Stomach smooth muscle (tissue), 2 donors: ENCODE measurements around the gene ATM.

Experiments used
- H3K27ac ChIP-seq: one replicate; pipeline ENCODE4 v1.7.0; 2013; ENCODE audit warnings: mild to moderate bottlenecking, low read length, inconsistent platforms
- H3K27me3 ChIP-seq, 2 donors: one replicate each; pipeline ENCODE4 v1.7.0; 2013; ENCODE audit warnings: low read length in 2 of 2; ENCODE audit not compliant: insufficient read depth in 2 of 2, control insufficient read depth in 1 of 2
- H3K36me3 ChIP-seq, 2 donors: one replicate each; pipeline ENCODE4 v1.7.0; 2013; ENCODE audit warnings: low read length in 2 of 2; ENCODE audit not compliant: control insufficient read depth in 2 of 2, insufficient read depth in 2 of 2
- H3K4me1 ChIP-seq: one replicate; pipeline ENCODE4 v1.7.0; 2013; ENCODE audit warnings: low read length; ENCODE audit not compliant: control insufficient read depth, insufficient read depth
- H3K4me3 ChIP-seq, 2 donors: one replicate each; pipeline ENCODE4 v1.7.0; 2013; ENCODE audit warnings: low read length in 2 of 2
- H3K9ac ChIP-seq, 2 donors: one replicate each; pipeline ENCODE4 v1.7.0; 2013; ENCODE audit warnings: low read length in 2 of 2, mild to moderate bottlenecking in 1 of 2
- H3K9me3 ChIP-seq, 2 donors: one replicate each; pipeline ENCODE4 v1.7.0; 2013; ENCODE audit warnings: low read length in 2 of 2; ENCODE audit not compliant: control insufficient read depth in 2 of 2
- donor health status: healthy.
- donor health status: Pancreatic carcinoma.

Gene ATM

GRCh38 chr11:108222574-108223347 is at the start of gene ATM, which contains the start of gene NPAT:
TSS of gene ATM (plus strand) at chr11:108223067. CDS start at chr11:108227625, 4,558 bp downstream.
TSS of gene NPAT (minus strand) at chr11:108222638. CDS start at chr11:108222536, 102 bp downstream.
- Histone ChIP-seq H3K9ac (peak within 1 kb of the TSS; percentile 94 to 98), H3K4me3 (peak within 1 kb of the TSS; percentile 96 to 100), H3K9me3 (no peaks in the 10 kb centered on the region), H3K27ac (peak within 1 kb of the TSS; percentile 91), H3K27me3 (no peaks in the 10 kb centered on the region), H3K36me3 (no peaks in the 10 kb centered on the region), H3K4me1 (peaks cover 20% of the 10 kb centered on the region)

DNA sequence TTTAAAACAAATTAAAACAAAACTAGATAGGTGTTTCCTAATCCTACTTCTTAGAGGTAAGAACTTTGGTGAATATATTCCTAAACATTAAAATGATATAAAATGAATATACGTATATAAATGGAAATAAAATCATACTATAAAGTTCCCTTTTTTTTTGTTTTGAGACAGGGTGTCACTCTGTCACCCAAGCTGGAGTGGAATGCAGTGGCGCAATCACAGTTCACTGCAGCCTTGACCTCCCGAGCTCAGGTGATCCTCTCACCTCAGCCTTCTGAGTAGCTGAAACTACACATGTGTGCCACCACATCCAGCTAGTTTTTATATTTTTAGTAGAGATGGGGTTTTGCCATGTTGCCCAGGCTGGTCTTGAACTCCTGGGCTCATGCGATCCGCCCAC is 45.3 kb upstream of the ATM start:
- H3K36me3 ChIP-seq, result peaks cover 12 to 20% of the 10 kb centered on the region in 2 donors
- H3K9me3 ChIP-seq, result no peaks in the 10 kb centered on the region
- H3K27me3 ChIP-seq, result no peaks in the 10 kb centered on the region
- H3K9ac ChIP-seq, result no peak overlapping the region
- H3K27ac ChIP-seq, result no peak overlapping the region
- H3K4me1 ChIP-seq, result no peaks in the 10 kb centered on the region
- H3K4me3 ChIP-seq, result no peak overlapping the region

GRCh38 chr11:108193725-108194124 is 29.1 kb upstream of the ATM start:
- Histone ChIP-seq H3K4me3 (no peak overlapping the region), H3K9me3 (no peaks in the 10 kb centered on the region), H3K27ac (no peak overlapping the region), H3K9ac (no peak overlapping the region), H3K4me1 (no peaks in the 10 kb centered on the region), H3K27me3 (no peaks in the 10 kb centered on the region), H3K36me3 (peaks cover 7 to 12% of the 10 kb centered on the region in 2 donors)

- no peaks in the 10 kb centered on the region for H3K27me3 ChIP-seq
- H3K4me1 ChIP-seq, result no peaks in the 10 kb centered on the region
- H3K4me3 ChIP-seq, result no peak overlapping the region
- H3K9ac ChIP-seq, result no peak overlapping the region
- H3K36me3 ChIP-seq, result peaks cover 5 to 6% of the 10 kb centered on the region in 2 donors
- no peak overlapping the region for H3K27ac ChIP-seq
- no peaks in the 10 kb centered on the region for H3K9me3 ChIP-seq
Measured at GRCh38 chr11:108196901-108197300, 26.0 kb upstream of the ATM start.

- Histone ChIP-seq H3K27me3 (no peaks in the 10 kb centered on the region), H3K9me3 (no peaks in the 10 kb centered on the region), H3K36me3 (peaks cover 2 to 6% of the 10 kb centered on the region in 2 donors), H3K27ac (no peak overlapping the region), H3K9ac (no peak overlapping the region), H3K4me3 (no peak overlapping the region), H3K4me1 (no peaks in the 10 kb centered on the region)
Measured at GRCh38 chr11:108197351-108197750, 25.5 kb upstream of the ATM start.

GRCh38 chr11:108198833-108199232 is 24.0 kb upstream of the ATM start:
- no peaks in the 10 kb centered on the region for H3K27me3 ChIP-seq
- H3K4me1 ChIP-seq, result no peaks in the 10 kb centered on the region
- H3K9ac ChIP-seq, result no peak overlapping the region
- H3K36me3 ChIP-seq, result peaks cover 3 to 6% of the 10 kb centered on the region in 2 donors
- no peak overlapping the region for H3K27ac ChIP-seq
- H3K4me3 ChIP-seq, result no peak overlapping the region
- no peaks in the 10 kb centered on the region for H3K9me3 ChIP-seq

DNA sequence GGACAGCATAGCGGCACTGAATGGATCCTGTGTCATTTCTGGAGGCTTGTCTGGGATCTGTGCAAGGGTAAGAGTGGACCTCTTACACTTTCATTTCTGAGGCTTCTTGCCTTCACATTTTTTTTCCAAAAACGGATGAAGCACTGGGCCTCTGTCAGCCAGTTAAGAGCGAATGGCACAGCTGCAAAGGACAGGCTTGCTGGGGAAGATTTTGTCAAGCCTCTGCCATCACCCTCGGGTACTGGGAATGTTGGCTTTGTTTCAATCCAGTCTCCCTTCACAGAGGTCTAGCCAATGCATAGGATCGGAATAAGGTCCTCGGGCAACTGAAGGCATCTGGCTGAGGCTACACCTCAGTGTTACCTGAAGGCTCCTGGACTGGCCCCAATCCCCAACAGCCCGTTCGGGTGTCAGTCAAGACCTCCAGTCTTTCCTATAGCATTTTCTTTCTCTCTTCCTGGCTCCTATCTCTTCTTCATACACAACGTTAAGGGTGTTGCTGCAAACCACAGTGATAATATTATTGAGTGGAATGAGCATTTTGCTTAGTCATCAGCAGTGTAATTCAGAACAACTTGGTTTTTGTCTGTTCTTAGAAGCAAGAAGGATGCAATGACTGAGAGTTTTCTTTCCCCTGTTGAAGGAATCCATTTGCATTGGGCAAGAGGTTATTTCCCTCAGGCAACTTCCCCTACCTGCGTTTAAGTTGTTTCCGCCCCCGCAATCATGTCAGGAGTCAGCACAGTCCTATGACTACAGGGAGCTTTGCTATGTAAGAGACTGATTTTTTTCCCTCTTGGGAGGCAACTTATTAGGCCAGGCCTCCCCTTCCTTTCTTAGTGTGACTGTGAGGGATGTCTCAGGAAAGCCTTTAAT is 23.2 kb upstream of the ATM start:
- Histone ChIP-seq H3K4me1 (no peaks in the 10 kb centered on the region), H3K4me3 (no peak overlapping the region), H3K27ac (no peak overlapping the region), H3K36me3 (peaks cover 8 to 11% of the 10 kb centered on the region in 2 donors), H3K9ac (no peak overlapping the region), H3K9me3 (no peaks in the 10 kb centered on the region), H3K27me3 (no peaks in the 10 kb centered on the region)

DNA sequence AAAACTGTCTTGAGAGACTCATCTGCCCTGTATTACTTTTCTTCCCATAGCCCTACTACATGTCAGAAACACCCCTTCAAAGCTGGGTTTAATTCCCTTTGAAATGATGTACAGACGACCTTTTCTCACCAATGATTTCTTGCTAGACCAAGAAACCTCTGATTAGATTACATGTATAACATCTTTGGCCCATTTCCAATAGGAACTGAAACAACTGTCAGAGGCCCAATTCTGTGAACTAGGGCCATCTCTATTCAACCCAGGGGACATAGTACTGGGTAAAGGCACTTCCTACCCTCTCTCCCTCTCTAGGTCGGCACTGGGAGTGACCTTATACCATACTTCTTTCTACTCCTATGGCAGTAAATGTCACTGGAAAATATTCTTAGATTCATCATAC is 19.8 kb upstream of the ATM start:
- Histone ChIP-seq H3K36me3 (peaks cover 20% of the 10 kb centered on the region in 2 donors), H3K9ac (no peak overlapping the region), H3K27me3 (no peaks in the 10 kb centered on the region), H3K27ac (no peak overlapping the region), H3K9me3 (no peaks in the 10 kb centered on the region), H3K4me1 (no peaks in the 10 kb centered on the region), H3K4me3 (no peak overlapping the region)

GRCh38 chr11:108204376-108204775 is 18.5 kb upstream of the ATM start:
- Histone ChIP-seq H3K36me3 (peaks cover 16 to 22% of the 10 kb centered on the region in 2 donors), H3K9me3 (no peaks in the 10 kb centered on the region), H3K27ac (no peak overlapping the region), H3K9ac (no peak overlapping the region), H3K4me1 (no peaks in the 10 kb centered on the region), H3K4me3 (no peak overlapping the region), H3K27me3 (no peaks in the 10 kb centered on the region)

DNA sequence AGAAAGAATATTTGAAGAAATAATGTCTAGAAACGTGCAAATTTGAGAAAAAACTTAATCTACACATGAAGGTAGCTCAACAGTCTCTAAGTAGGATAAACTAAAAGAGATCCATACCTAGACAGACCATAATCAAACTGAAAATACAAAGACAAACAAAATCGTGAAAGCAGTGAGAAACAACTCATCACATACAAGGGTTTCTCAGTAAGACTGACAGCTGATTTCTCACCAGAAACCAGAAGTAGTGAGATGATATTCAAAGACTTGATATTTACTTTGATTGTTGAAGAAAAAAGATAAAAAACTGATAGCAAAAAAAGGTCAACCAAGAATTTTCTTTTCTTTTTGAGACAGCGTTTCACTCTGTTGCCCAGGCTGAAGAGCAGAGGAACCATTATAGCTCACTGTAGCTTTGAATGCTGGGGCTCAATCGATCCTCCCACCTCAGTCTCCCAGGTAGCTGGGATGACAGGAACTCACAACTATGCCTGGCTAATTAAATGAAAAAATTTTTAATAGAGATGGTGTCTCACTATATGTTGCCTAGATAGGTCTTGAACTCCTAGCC is 17.9 kb upstream of the ATM start:
- no peaks in the 10 kb centered on the region for H3K9me3 ChIP-seq
- no peaks in the 10 kb centered on the region for H3K4me1 ChIP-seq
- H3K36me3 ChIP-seq, result peaks cover 16 to 22% of the 10 kb centered on the region in 2 donors
- H3K9ac ChIP-seq, result no peak overlapping the region
- no peak overlapping the region for H3K4me3 ChIP-seq
- H3K27ac ChIP-seq, result no peak overlapping the region
- no peaks in the 10 kb centered on the region for H3K27me3 ChIP-seq
